GM21825 (cell line): ENCODE data around the gene NEAT1.
"Not testable (repeated sequence)": the region's sequence is repeated elsewhere in the genome, so short reads cannot be mapped to it uniquely, and the experiment has no call there.

ENCODE experiments used
- ATAC-seq: cut with Tn5 transposase; IDR thresholded peaks from one replicate; pipeline ENCODE4 v1.9.1; 2021; ENCODE audit warnings: mild to moderate bottlenecking, moderate library complexity; ENCODE audit not compliant: unreplicated experiment

NEAT1 gene

DNA sequence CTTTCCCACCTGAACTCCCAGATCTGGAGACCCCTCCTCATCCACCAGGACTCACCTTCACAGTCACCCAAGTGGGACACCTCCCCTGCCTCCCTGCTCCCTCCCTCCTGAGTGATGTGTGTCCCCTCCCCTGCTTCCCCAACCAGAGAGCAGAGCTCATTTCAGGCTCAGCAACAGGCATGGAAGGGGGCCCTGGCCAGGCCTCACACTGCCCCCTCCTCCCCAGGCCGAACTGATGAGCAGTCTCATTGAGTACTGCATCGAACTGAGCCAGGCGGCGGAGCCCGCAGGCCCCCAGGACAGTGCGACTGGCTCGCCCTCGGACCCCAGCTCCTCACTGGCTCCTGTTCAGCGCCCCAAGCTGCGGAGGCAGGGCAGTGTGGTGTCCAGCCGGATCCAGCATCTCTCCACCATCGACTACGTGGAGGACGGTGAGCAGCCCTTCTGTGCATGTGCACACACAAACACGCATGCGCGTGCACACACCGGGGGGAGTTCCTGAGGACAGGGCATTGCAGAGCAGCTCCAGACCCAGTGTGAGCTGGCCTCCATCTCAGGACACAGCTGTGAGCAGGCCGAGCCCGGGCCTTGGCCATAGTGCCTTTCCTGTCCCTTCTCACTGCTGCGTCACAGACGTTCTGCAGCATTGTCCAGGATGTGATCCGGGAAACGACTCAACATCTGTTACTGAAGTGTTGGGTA is 17.8 kb upstream of the NEAT1 start:
- no peak for ATAC-seq

DNA sequence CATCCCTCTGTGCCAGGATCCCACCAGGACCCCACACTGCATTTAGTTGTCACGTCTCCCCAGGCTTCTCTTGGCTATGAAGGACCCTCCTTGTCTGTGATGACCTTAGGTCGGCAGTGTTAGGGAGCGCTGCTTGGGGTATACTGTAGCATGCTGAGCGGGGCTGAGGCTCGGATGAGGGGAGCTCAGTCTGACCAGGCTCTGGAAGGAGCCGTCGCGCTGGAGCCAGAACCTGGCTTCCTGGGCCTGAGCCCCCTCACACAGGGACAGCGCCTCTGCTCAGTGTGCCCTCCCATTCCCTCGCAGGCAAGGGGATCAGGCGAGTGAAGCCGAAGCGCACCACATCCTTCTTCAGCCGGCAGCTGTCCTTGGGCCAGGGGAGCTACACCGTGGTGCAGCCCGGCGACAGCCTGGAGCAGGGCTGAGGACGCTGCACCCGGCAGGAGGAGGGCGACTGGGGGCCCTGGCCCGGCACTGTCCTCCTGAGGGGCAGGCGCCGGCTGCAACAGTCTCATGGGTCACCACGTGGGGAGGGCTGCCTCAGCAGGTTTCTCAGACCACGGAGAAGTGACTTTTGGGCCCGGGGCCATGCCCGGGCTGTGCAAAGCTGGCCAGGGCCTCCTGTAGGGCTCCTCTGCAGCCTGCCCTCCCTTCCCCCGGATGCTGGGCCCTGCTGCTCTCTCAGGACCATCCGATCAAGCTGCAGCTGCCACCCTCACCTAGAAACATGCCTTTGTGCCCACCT is 11.5 kb upstream of the NEAT1 start:
- ATAC-seq, result no peak

DNA sequence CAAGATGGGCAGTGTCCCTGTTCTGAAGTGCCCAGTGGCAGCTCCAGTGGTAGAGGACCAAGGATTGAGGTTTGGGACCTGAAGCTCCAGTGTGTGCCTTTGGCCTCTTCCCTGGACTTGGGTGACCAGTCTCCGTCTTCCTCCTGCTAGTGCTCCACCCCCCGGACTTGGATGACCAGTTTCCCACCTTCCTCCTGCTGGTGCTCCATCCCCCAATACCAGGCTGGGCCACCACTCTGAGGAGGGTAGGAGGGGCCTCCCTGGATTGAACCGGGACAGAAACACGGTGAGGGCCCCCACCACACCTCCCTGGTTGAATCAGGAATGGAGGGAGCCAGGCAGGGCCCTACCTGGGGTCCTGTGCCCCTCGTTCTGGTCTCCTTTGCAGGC is 10.9 kb upstream of the NEAT1 start:
- no peak for ATAC-seq

DNA sequence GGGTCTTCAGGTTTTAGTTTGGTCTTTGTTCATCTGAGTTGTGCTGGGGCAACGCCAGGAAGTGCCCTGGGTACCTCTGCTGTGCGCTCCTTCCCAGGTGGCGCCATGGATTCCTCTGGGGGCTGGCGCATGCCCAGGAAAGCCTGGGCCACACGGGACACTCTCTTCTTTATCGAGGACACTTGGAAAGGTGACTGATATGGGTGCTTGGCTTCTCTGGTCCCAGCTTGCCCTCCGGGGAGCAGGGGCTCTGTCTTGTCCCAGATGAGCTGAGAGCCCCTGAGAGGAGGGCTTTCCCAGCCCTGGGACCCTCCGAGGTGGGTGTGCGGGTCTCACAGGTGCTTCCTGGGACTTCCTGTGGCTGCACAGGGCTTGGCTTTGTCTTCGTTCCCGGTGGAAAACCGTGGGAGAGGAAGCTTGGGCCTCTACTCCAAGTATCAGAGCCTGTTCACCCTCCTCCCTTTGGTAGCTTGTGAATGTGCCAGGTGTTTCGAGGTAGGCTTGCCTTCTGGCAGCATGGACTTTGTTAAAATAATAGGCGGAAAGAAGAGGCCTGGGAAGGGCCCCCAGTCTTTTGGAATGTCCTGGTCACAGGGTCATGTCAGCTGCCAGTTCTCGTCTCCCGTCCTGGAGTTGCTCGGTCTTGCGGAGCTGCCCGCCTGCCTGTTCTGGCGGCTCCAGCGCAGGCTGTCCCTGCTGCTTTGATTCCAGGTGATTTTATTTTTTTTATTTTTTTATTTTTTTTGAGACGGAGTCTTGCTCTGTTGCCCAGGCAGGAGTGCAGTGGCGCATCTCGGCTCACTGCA is 10.1 kb upstream of the NEAT1 start:
- ATAC-seq, result no peak

DNA sequence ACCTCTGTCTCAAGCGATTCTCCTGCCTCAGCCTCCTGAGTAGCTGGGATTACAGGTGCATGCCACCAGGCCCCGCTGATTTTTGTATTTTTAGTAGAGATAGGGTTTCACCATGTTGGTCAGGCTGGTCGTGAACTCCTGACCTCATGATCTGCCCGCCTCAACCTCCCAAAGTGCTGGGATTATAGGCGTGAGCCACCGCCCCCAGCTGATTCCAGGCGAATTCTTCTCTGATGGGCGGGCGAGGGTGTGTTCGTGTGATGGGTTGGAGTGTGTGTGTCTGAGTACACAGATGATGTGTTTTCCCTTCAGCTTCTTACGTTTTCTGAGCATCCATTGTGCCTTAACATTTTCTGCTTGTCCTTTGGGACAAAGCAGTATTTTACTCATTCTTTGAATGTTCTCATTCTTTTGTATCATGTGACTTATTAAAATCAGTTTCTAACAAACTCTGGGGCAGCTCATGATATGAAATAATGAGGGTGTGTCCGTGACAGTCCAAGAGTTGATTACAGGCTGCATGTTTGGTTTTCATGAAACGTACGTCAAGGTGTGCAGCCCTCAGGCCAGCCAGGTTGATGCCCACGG is 9.4 kb upstream of the NEAT1 start:
- not testable (repeated sequence) for ATAC-seq

DNA sequence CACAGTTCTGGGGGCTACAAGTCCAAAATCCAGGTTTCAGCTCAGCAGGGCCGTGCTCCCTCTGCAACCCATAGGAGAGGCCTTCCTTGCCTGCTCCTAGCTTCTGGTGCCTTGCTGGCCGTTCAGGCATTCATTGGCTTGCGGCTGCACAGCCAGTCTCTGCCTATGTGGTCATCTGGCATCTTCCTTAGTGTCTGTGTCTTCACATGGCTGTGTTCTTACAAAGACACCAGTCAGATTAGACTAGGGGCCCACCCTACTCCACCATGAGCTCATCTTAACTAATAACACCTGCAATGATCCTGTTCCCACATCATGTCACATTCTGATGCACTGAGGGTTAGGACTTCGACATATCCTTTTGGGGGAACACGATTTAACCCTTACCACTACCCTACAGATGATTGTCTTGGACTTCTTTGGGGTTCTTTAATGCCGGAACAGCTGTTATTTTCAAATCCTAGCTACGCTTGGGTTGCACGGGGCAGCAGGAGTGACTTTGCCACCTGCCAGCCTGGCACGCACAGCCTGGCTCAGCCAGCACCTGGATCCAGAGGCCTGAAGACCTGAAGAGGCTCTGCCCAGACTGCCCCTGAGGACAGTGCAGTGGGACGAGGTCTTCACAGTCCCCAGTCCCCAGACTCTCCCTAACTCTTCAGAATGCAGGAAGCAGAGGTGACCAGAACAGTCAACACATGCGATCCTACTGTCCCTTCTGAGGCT is 7.7 kb upstream of the NEAT1 start:
- no peak for ATAC-seq

DNA sequence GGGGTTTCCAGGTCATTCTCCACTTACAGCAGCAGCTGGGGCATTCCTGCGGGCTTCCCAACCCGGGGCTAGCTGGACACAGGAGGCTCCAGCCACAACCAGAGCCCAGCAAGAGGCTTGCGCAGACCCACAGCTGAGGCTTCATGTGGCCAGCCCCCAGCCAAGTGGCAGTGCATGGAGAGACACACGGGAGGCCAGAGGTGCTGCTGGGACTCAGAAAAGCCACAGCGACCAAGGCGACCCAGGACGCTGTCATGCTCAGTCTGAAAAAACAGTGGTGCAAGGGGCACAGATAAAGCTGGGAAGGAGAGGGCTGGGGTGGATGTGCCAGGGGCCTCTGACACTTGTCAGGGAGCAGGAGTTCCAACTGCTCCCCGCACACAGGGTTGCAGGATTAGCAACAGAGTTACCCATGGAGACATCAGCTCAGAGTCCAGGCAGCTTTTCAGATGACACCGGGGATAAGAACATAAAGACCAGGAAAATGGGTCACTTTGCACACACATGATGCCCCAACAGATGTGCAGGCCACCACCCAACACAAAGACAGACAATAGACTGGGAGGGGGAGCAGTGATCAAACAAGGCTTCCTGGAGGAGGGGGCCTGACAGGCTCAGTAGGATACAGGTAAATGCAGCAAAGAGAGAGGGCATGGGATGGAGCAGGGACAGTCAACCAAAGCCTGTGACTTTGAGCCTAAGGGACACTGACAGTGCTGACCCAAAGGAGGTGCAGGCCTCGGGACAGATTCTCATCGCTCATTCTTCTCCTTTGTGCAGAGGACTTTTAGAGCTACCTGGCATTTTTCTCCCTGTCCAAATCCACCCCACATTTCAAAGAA is 6.9 kb upstream of the NEAT1 start:
- no peak for ATAC-seq

DNA sequence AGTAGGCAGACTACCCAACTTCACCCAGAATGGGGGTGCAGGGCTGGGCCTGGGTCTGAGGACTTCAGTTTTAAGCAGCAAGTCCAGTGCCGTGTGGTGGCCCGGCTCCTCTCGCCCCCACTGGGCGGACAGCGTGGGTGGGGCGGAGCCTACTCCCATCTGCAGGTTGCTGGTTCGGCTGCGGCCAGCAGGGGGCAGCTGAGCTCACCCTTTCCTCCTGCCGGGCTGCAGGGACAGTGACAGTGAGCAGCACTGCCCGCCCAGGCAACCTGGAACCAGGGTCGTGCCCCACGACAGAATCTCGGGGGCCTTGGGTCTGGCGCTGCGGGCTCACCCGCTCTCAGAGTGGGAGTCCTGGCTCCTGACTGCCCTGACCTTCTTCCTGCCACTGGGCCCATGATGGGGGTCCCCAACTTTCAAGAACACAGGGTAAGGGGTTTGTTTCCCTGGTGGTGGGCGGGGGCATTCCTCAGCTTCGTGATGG is 6.2 kb upstream of the NEAT1 start:
- ATAC-seq, result peak; percentile 25

DNA sequence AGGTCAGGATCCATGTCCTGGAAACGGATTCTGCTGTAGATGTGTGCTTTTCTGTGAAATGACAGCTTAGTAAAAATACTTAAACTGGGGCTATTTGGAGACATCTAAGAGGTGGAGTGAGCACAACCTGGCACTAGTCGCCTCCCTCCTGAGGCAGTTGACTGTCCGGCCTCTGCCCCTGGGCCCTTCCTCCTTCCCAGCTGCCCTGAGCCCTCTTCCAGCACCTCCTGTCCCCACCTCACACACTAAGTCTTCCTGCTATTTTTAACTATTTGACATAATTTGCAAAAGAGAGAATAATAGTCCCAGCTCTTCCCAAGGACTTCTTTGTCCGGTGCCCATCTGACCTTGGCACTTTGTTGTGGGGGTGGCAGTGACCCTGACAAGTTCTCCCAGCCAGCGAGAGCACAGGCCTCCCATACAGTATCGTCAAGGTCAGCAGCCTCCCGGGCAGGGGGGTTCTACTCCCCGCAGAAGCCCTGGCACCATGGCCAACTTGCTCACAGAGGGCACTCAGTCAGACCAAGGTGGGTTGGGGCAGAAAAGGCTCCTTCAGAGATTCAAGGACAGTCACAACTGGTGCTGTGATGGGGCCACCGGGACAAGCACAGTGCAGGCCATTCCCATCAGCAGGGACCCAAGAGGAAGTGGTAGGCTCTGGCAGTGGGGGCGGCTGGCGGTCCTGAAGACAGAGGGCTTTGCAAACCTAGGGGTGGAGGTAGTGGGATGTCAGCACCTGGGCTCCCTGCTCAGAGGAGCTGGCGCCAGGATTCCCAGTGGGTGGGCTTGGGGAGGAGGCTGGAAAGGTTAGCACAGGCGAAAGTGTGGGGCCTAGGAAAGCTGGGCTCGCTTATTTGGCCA is 5.5 kb upstream of the NEAT1 start:
- ATAC-seq, result no peak

DNA sequence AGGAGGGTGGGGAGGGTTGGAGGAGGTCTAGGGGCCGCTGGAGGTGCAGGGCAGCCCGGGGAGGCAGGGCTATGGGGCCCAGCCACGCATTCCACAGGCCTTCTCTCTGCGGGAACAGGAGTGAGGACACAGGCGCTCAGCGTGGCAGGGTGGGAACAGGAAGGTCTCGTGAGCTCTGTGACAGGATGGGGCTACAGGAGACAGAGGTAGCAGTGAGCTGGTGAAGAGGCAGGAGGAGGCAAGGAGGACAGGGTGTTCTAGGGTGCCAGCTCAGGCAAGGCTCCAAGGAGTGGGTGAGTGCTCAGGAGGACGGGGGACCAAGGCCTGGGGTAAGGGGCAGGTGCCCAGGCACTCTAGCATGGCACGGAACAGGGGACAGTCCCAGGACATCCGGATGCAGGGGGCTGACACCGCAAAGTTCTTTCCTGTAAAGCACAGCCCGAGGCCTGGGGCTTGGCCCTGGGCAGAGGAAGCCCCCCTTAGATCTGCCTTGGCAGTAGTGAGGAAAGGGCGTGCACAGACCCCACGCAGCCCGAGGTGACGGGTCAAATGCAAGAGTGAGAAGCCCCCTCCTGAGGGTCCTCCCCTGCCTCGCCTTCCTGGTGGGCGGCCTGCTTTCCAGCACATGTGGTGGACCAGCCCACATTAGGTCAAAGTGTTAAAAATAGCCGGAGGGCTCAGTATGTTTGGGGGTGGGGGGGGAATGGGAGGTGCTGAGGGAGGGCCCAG is 4.7 kb upstream of the NEAT1 start:
- ATAC-seq, result no peak

DNA sequence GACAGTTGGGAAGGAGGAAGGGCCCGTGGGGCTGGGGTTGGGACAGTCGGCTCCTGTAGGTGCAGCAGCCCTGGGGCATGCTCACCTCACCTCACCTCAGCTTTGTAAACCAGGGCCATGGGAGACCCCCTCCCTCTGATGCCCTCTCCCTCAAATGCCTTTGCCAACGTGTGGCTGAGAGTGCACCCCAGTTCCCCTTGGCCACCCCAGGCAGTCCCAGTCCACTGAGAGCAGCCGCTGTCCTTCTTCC is 4.2 kb upstream of the NEAT1 start:
- no peak for ATAC-seq

DNA sequence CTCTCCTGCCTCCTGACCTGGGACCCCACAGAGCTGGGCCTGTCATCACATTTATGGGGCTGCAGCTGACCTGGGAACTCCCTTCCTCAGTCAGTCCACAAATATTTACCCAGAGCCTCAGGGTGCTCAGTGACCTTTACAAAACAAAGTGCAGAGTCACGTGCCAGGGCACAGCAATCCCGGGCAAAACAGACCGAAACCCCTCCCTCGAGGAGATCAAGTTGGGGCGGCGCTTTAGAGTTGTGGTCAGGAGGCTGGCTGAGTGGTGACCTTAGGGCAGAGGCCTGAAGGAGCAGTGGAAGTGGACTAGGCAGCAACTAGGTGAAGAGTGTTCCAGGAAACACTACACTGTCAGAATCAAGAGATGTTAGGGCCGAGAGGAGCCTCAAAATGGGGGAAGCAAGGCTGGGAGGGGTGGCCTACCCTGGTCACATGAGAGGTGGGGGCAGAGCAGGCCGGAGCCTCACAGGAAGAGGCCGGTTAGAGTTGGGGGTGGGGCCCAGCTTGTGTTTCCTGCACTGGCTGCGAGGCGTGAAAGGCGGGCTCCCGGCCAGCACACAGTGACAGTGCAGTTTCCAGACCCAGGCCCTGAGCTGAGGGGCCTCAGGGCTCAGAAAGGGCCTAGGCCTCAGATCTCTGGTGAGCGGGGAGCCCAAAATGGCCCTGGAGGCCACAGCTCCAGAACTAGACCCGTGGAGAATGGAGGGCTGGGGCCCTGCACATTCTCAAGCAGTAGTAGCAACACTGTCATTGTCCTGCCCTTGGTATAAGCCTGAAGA is 3.7 kb upstream of the NEAT1 start:
- ATAC-seq, result peak; percentile 43

DNA sequence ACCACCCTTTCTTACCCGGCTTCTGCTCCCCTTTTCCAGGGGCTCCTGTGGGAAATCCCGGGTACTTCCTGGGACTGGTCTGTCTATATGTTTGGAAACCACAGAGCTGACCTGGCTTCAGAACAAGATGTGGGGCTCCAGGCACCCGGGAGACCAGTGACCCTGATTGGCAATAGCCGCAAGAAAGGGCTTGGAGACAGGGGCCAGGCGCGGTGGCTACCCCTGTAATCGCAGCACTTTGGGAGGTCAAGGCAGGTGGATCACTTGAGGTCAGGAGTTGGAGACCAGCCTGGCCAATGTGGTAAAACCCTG is 3.2 kb upstream of the NEAT1 start:
- ATAC-seq, result no peak

DNA sequence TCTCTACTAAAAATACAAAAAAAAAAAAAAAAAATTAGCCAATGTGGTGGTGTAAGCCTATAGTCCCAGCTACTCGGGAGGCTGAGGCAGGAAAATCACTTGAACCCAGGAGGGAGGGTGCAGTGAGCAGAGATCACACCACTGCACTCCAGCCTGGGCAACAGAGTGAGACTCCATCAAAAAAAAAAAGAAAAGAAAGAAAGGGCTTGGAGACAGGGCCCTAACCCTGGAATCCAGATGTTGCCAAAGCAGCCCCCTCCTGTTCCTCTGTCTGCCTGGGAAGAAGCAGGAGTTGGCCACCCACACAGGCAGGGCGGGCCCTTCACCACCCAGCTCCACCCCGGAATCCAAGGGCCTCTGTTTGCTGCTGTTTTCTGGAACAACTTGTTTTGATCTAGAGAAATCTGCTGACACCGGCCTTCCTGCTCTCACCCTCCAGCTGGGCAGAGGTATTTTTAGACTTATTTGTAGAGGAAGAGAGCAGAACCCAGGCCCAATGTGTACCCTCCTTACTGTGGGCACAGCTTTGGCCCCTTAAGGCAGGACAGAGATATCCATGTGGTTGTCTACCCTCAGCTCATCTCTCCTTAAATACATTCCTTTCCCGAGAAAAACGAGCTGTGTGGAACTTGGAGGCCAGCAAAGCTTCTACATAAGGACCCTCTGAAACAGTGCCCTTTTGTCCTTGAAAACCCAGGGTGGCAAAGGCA is 2.7 kb upstream of the NEAT1 start:
- no peak for ATAC-seq

DNA sequence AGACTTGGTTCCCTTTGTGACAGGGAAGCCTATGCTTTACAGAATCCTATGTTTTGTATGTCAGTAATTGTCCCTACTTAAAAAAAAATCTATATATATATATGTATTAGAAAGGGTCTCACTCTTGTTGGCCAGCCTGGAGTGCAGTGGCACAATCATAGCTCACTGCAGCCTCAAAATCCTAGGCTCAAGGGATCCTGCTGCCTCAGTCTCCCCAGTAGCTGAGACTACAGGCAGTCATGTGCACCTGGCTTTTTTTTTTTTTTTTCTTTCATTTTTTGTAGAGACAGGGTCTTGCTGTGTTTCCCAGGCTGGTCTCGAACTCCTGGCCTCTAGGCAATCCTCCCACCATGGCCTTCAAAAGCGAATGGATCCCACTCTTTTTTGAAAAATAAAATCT is 2.1 kb upstream of the NEAT1 start:
- no peak for ATAC-seq

DNA sequence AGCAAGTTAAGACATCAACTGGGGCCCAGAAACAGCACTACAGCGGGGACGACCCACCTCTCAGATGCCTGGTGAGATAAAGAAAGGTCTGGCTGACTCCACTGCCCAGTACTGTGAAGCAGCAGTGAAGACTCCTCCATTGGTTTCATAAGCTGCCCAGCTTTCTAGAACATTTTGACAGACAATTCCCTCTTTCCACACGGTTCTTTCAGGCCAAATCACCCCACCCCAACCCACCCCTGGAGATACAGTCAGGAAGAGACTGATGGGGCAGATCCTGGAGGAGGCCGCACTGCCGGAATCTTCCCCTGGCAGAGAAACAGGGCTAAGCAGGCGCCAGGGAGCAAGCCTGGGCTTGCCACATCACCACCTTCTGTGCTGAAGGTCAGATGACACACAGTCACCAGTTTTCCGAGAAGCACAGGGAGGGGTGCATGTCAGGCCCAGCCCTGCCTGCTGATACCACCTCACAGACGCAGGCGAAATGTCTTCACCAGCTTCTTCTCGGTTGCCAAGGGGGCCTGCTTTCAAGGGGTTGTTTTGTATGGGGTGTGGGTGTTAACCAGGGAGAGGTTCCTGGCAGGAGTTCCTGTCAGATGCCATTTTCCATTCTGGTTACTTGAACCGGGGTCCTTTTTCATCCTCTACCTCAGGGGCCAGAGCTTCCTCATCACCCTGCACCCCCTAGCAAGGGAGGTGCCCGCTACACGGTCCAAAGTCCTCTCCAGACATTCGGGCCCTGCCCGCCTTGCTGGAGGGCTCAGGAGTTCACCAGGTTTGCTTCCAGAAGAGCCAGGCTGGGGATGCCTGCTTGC is 1.4 kb upstream of the NEAT1 start:
- ATAC-seq, result no peak
